WTC11 (cell line): ENCODE data around the gene LDB2.

Experiments
- AFF4 ChIP-seq: sonication (generic); formaldehyde crosslinking; IDR thresholded peaks from 2 replicates; pipeline ENCODE4 v1.8.1; 2023; ENCODE audit warnings: mild to moderate bottlenecking, missing genetic modification reagents, borderline replicate concordance
- ATF3 ChIP-seq: sonication (generic); formaldehyde crosslinking; conservative IDR thresholded peaks from 2 replicates; pipeline ENCODE4 v1.8.1; 2022; ENCODE audit warnings: mild to moderate bottlenecking, missing genetic modification reagents
- CTCF ChIP-seq: fragments of 200-600 bp; IDR thresholded peaks from 2 replicates; pipeline ENCODE4 v1.8.0; 2022; ENCODE audit warnings: antibody characterized with exemption
- NFYB ChIP-seq: sonication (generic); formaldehyde crosslinking; conservative IDR thresholded peaks from 2 replicates; pipeline ENCODE4 v1.8.0; 2022; ENCODE audit warnings: low read depth, missing genetic modification reagents
- NR1H2 ChIP-seq: sonication (generic); formaldehyde crosslinking; IDR thresholded peaks from 2 replicates; pipeline ENCODE4 v1.9.0; 2021; ENCODE audit warnings: mild to moderate bottlenecking, moderate library complexity, missing genetic modification reagents
- TCF7 ChIP-seq: sonication (generic); formaldehyde crosslinking; IDR thresholded peaks from 2 replicates; pipeline ENCODE4 v1.8.0; 2022; ENCODE audit warnings: mild to moderate bottlenecking, low read depth, missing genetic modification reagents, moderate library complexity
- ZNF317 ChIP-seq: sonication (generic); formaldehyde crosslinking; IDR thresholded peaks from 2 replicates; pipeline ENCODE4 v1.8.1; 2023; ENCODE audit warnings: low read depth, mild to moderate bottlenecking, moderate library complexity, missing genetic modification reagents, borderline replicate concordance
- ZNF671 ChIP-seq: fragments of 250-450 bp; sonication (Bioruptor Pico); IDR thresholded peaks from 2 replicates; pipeline ENCODE4 v1.8.0; 2021; ENCODE audit warnings: mild to moderate bottlenecking
- TF ChIP-seq, protein P1 (sequence below): sonication (generic); formaldehyde crosslinking; IDR thresholded peaks from 2 replicates; pipeline ENCODE4 v1.8.1; 2022; ENCODE audit warnings: low read depth, missing genetic modification reagents, borderline replicate concordance

DNA sequence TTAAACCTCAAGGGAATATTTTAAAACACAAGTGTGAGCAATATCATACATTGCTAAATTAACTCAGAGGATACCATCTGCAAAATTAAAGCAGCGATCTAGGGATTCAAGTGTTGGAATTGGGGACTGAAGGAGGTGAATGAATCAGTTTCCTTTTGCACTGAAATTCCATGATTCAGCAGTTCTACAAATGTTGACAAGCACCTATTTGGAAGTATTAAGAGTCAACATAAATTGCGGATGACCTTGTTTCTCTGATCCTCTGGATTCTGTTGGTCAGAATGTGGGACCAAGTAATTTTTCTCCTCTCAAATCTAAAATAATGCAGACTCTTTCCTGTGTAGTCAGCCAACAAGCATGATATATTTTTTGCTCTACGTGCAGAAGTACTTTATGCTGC lies 78.8 kb downstream of the LDB2 start:
- TF ChIP-seq ZNF317 (CRISPR knock-in tag) (no peak), TCF7 (CRISPR knock-in tag) (no peak), CTCF (no peak), AFF4 (CRISPR knock-in tag) (no peak), NFYB (CRISPR knock-in tag) (no peak), NR1H2 (CRISPR knock-in tag) (no peak), ATF3 (no peak), ZNF671 (CRISPR knock-in tag) (no peak)
- TF ChIP-seq, protein P1, sequence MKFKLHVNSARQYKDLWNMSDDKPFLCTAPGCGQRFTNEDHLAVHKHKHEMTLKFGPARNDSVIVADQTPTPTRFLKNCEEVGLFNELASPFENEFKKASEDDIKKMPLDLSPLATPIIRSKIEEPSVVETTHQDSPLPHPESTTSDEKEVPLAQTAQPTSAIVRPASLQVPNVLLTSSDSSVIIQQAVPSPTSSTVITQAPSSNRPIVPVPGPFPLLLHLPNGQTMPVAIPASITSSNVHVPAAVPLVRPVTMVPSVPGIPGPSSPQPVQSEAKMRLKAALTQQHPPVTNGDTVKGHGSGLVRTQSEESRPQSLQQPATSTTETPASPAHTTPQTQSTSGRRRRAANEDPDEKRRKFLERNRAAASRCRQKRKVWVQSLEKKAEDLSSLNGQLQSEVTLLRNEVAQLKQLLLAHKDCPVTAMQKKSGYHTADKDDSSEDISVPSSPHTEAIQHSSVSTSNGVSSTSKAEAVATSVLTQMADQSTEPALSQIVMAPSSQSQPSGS (CRISPR knock-in tag), result no peak
